ENCODE measurements around the gene RERG.
"Not testable (repeated sequence)": the region's sequence is repeated elsewhere in the genome, so short reads cannot be mapped to it uniquely, and the experiment has no call there.

The RERG gene

GRCh38 chr12:15115434-15115833, 105.8 kb downstream of the RERG start:
- no peak overlapping the region for H3K4me3 ChIP-seq (ENCODE audit: low read depth, low read length)
- TF ChIP-seq CTCF (IDR thresholded peaks at IDR 0.05; ENCODE audit: borderline replicate concordance, insufficient read depth, low read depth, low read length) = no peak

- no peak for TF ChIP-seq CTCF (IDR thresholded peaks at IDR 0.05; ENCODE audit: borderline replicate concordance, insufficient read depth, low read depth, low read length)
- no peak overlapping the region for H3K4me3 ChIP-seq (ENCODE audit: low read depth, low read length)
Measured at GRCh38 chr12:15114501-15114900, 106.7 kb downstream of the RERG start.

GRCh38 chr12:15092826-15093225, 128.4 kb downstream of the RERG start:
- no peak for TF ChIP-seq CTCF (IDR thresholded peaks at IDR 0.05; ENCODE audit: borderline replicate concordance, insufficient read depth, low read depth, low read length)

GRCh38 chr12:15090441-15090840, 130.8 kb downstream of the RERG start:
- H3K4me3 ChIP-seq (ENCODE audit: low read depth, low read length) = no peak overlapping the region
- TF ChIP-seq CTCF (IDR thresholded peaks at IDR 0.05; ENCODE audit: borderline replicate concordance, insufficient read depth, low read depth, low read length) = no peak

More at GRCh38 chr12:15092826-15093225, 128.4 kb downstream of the RERG start:
- H3K4me3 ChIP-seq (ENCODE audit: low read depth, low read length) = no peak overlapping the region

- TF ChIP-seq CTCF (IDR thresholded peaks at IDR 0.05; ENCODE audit: borderline replicate concordance, insufficient read depth, low read depth, low read length) = no peak
- no peak overlapping the region for H3K4me3 ChIP-seq (ENCODE audit: low read depth, low read length)
Measured at GRCh38 chr12:15088105-15088504, 133.1 kb downstream of the RERG start.

GRCh38 chr12:15077751-15078150, 143.5 kb downstream of the RERG start:
- not testable (repeated sequence) for H3K4me3 ChIP-seq (ENCODE audit: low read depth, low read length)

GRCh38 chr12:15074351-15074750, 146.9 kb downstream of the RERG start:
- no peak for TF ChIP-seq CTCF (IDR thresholded peaks at IDR 0.05; ENCODE audit: borderline replicate concordance, insufficient read depth, low read depth, low read length)
- no peak overlapping the region for H3K4me3 ChIP-seq (ENCODE audit: low read depth, low read length)

GRCh38 chr12:15059123-15059522, 162.1 kb downstream of the RERG start:
- no peak for TF ChIP-seq CTCF (IDR thresholded peaks at IDR 0.05; ENCODE audit: borderline replicate concordance, insufficient read depth, low read depth, low read length)
- H3K4me3 ChIP-seq (ENCODE audit: low read depth, low read length) = no peak overlapping the region
